CD4-positive, alpha-beta T cell treated with Interleukin-4 for 4 hours (primary cell): ENCODE measurements around the gene PTPRN2.
"Not testable (repeated sequence)": the region's sequence is repeated elsewhere in the genome, so short reads cannot be mapped to it uniquely, and the experiment has no call there.

ENCODE experiments used
- DNase-seq: peaks from one replicate; pipeline ENCODE4 v3.0.0-alpha.2; 2020

The PTPRN2 gene

DNA sequence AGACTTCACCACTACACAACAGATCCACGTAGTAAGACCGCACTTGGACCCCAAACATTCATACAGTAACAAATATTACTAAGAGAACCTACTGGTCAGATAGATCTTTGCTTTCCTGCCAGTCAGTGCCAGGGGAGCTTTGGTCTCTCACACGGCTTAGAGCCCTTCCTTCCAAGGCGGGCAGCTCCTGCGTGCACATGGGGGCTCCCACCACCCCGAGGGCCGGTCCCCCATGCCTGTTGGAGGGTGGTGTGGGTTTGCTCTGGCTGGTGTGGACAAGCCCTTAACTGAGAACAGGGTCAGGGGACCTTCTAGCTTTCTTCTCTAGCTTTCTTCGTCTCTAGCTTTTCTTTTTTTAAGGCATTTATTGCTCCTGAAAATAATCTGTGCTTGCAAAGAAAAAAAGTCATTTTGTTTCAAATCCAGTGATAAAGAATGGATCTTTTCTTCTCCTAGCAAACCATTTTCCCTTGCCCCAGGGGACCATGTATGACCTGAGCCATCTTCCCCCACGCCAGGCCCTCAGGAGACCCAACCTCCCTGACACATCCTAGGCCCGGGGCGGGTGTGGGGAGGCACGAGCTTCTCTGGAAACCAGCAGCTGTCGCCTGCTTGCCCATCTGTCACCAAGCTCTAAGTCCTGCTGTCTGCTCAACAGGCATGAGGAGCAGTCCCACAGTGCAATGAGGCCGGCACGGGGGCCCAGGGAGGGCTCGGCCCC is 591.1 kb downstream of the PTPRN2 start:
- no peak for DNase-seq

DNA sequence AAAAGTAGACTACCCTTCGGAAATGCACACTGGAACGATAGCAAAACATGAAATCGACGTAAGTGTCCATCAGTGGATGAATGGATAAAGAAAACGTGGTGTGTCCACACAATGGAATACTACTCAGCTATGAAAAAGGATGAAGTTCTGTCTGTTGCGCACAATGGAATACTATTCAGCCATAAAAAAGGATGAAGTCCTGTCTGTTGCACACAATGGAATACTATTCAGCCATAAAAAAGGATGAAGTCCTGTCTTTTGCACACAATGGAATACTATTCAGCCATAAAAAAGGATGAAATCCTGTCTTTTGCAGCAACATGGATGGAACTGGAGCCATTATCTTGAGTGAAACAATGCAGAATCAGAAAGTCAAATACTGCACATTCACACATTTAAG is 591.8 kb downstream of the PTPRN2 start:
- no peak for DNase-seq

GRCh38 chr7:157994319-157994718 is 593.3 kb downstream of the PTPRN2 start:
- no peak for DNase-seq

GRCh38 chr7:157993406-157994105 is 594.1 kb downstream of the PTPRN2 start:
- DNase-seq, result no peak

- no peak for DNase-seq
These were observed 595.0 kb downstream of the PTPRN2 start for GRCh38 chr7:157992511-157993160.

- no peak for DNase-seq
These were observed 595.9 kb downstream of the PTPRN2 start for GRCh38 chr7:157991761-157992160.

DNA sequence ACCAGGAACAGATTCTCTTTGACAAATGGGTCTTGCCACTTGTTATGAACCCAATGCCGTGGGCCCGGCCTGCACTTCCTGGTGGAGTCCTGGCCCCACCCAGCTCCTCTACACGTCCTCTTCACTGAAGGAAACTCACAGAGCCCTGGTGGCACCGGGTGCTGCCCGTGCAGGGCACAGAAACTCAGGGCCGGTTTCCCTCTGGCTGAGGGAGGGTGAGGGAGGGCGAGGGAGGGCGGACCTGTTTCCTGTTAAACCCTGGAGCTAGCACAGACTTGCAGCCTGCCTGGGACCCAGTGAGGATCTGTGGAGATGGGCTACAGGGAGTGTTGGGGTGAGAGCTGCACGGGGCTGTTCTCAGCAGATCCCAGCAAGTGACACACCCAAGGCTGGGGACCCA is 596.3 kb downstream of the PTPRN2 start:
- DNase-seq, result no peak

DNA sequence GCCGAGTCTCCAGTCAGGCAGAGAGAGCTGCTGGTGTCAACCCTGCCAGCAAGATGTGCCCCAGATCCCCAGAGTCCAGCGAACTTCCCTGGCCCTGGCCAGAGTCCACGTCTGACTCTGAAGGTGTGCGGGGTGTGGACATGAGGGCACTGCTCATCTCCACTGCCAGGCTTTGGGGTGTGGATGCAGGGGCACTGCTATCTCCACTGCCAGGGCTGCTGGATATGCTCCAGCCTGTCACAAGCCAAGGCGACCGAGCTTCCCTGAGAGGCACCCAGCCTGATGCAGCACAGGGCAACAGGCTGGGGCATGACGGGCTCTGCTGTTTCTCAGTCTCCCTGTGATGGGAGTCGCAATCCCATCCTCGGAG is 596.8 kb downstream of the PTPRN2 start:
- DNase-seq, result no peak

DNA sequence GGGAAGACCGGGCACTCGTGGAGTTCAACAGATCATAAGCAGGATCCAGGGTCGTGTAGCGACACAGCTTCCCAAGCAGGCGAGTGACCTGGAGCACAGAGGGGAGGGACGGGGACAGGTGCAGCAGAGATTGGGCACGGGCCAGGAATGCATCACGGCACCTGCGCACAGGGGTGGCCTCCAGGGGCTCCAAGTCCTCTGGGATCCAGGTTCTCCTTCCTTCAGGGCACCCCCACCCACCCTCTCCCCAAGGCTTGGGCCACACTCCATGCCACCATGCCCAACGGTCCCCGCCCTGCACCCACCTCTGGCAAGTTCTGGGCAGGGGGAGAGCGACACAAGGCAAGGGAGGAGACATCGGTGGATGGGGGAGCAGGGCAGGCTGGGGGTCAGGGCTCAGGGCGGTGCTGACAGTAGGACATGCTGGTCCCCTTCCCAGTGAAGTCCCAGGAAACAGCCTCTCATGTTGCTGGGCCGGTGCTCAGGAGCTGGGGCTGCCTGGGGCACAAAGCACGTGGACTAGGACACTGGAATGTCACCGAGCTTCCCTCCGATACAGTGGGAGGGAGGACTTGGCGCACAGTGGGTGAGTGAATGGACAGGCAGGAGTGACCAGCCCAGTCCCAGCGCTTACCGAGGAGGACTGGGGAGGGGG is 597.3 kb downstream of the PTPRN2 start:
- no peak for DNase-seq

- DNase-seq, result no peak
These were observed 598.0 kb downstream of the PTPRN2 start for GRCh38 chr7:157989589-157989988.

- DNase-seq, result no peak
These were observed 599.7 kb downstream of the PTPRN2 start for GRCh38 chr7:157987906-157988305.

GRCh38 chr7:157986051-157986450 is 601.6 kb downstream of the PTPRN2 start:
- DNase-seq, result no peak

DNA sequence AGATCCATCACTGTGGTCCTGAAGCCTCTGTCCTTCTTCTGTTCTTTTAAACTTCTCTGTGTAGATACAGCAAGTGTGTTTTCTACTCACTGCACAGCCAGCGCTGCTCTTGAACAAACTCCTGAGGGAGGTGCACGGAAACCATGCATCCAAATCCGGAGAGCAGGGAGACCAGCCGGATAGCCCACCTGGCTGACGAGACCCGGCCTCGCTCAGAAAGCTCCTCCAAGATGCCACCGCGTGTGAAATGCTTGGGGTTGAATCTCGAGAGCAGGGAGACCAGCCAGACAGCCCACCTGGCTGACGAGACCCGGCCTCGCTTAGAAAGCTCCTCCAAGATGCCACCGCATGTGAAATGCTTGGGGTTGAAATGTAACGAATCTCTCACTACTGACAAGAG is 602.0 kb downstream of the PTPRN2 start:
- DNase-seq, result no peak

DNA sequence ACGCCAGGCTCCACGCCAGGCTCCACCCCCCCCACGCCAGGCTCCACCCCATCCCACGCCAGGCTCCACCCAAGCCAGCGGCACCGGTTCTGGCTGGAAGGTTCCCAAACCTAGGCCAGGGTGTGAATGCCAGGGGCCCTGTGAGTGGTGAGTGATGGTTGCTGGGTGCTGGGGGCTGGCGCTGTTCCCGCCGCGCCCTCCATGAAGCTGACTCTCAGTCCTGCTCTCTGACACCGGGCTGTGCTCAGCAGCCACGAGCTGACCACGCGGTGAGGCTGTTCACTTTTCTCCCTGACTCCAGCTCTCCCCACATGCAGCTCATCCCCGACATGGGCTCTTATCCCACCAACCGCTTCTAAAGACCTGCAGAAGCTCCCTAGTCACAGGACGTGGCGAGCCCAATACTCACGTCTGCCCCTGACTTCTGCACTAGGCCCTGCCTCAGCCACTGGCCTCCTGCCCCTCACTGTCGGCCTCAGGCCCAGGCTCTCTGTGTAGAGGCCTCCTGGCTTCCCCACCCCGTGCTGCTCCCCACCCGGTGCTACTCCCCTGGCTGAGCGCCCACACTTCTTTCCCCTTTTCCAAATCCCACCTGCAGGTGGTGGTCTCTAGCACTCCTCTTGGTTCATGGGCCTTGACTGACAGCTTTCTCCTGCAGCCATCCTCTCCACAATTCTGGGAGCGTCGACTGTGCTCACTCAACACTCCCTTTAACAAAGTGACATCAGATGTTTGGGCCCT is 603.0 kb downstream of the PTPRN2 start:
- DNase-seq, result no peak

- no peak for DNase-seq
These were observed 603.9 kb downstream of the PTPRN2 start for GRCh38 chr7:157983502-157984422.

GRCh38 chr7:157981778-157982177 is 605.8 kb downstream of the PTPRN2 start:
- no peak for DNase-seq

- DNase-seq, result no peak
These were observed 606.8 kb downstream of the PTPRN2 start for GRCh38 chr7:157980774-157981173.

DNA sequence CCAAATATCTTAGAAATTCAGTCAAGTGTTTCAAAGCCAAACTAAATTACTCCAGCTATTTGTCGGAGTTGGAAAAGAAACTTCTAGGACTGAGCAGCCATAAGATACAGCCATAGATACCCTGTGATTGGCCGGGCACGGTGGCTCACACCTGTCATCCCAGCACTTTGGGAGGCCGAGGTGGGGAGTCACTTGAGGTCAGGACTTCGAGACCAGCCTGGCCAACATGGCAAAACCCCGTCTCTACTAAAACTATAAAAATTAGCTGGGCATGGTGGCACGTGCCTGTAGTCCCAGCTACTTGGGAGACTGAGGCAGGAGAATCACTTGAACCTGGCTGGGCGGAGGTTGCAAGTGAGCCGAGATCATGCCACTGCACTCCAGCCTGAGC is 607.3 kb downstream of the PTPRN2 start:
- DNase-seq, result not testable (repeated sequence)

DNA sequence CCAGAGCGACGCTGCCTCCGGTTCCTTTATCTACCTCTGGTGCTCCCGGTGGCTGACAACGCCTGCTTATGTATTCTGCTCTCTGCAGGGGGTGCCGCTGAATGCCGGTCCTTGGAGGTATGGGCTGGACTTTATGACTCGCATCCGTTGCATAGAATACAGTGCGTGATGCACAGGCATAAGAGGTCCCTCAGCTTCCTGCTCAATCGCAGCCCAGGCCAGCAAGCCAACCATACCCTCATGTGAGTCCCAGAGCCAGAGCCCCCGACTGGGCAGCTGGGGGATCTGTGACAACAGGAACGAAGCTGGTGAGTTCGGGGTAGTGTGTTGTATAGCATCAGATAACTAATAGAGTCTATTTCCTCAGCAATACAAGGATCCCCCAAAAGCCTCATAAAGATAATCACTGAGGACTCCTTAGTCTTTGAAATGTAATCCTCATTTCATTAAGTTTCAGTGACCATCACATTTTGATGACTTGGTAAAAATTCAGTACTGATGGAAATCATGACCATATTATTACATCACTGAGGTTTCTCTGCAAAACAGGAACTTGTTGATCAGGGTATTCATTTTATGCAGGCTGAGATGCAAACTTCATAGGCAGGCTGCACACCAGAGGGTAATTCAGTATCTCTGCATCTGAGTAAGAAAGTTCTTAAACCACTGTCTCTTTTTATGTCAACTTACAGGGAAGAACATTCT is 607.8 kb downstream of the PTPRN2 start:
- DNase-seq, result no peak

DNA sequence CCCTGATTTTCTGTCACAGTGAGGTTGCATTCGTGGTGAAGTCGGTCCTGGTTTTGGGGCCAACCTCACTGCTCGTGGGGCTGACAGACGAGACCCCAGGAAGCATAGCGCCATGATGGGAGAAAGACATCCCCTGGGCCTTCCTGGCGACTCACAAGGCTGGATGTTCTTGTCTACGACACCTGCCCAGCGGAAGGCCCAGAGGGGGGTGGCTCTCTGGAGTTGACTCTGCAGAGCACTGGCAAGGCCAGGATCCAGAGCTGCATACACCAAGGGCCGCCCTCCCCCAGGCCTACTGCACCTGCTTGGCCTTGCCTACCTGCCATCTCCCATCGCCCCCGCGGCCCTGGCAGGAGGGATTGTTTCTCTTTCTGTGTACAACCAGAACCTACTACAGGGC is 608.9 kb downstream of the PTPRN2 start:
- no peak for DNase-seq
